OCI-LY1 (cell line): Measurements from ENCODE around the gene INSRR.

Source experiments
- EZH2 ChIP-seq: fragments of 200-600 bp; sonication (generic), shearing (Covaris generic); IDR thresholded peaks from 2 replicates; pipeline ENCODE4 v1.8.0; 2017; ENCODE audit warnings: borderline replicate concordance, mixed run types, mild to moderate bottlenecking, antibody characterized with exemption, low read length, moderate library complexity, mixed read lengths
- TF ChIP-seq, protein P1 (sequence below): fragments of 200-600 bp; sonication (generic), shearing (Covaris generic); IDR thresholded peaks from 2 replicates; pipeline ENCODE4 v1.5.1; 2017; ENCODE audit warnings: mild to moderate bottlenecking, antibody characterized with exemption, low read length, moderate library complexity, mixed read lengths

DNA sequence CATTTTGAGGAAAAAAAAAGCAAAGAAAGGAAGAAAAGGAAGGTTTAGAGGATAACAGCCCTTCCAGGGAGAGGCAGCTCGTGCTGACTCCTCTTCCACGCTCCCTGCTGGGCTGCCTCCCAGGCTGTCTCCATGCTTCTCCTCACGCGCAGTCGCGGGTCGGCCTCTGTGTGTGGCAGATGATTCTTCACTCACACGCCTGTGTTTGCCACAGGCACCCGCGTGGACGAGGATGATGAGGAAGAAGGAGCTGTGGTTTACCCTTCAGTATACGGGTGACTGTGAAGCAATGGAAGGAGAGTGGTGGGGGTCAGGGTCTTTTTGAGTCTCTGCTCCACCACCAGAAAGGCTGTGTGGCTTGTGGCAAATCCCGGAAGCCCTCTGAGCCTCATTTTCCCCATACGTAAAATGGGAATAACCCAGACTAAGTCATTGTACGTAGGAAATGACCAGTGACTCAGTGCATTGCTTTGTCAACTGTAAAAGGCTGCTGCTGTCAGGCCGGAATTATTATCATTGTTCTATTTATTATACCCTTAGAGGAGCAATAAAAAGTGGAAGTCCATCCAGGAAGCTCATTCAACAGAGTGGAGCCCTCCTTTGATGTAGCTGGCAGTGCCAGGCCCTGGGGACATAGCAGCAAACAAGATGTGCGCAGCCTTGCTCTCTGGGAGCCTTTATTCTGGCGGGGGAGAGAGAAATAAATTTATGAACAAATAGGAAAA is 30.4 kb downstream of the INSRR start:
- TF ChIP-seq, protein P1, sequence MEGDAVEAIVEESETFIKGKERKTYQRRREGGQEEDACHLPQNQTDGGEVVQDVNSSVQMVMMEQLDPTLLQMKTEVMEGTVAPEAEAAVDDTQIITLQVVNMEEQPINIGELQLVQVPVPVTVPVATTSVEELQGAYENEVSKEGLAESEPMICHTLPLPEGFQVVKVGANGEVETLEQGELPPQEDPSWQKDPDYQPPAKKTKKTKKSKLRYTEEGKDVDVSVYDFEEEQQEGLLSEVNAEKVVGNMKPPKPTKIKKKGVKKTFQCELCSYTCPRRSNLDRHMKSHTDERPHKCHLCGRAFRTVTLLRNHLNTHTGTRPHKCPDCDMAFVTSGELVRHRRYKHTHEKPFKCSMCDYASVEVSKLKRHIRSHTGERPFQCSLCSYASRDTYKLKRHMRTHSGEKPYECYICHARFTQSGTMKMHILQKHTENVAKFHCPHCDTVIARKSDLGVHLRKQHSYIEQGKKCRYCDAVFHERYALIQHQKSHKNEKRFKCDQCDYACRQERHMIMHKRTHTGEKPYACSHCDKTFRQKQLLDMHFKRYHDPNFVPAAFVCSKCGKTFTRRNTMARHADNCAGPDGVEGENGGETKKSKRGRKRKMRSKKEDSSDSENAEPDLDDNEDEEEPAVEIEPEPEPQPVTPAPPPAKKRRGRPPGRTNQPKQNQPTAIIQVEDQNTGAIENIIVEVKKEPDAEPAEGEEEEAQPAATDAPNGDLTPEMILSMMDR: no peak
- no peak for TF ChIP-seq EZH2
